Measurements from ENCODE around the gene ADAMTS14.

ADAMTS14 gene

GRCh38 chr10:70797840-70798239 is 125.5 kb downstream of the ADAMTS14 start:
- no peak for DNase-seq

GRCh38 chr10:70799124-70799523 is 126.8 kb downstream of the ADAMTS14 start:
- no peak for DNase-seq

- DNase-seq = no peak
These were observed 129.5 kb downstream of the ADAMTS14 start for GRCh38 chr10:70801854-70802253.

- no peak for DNase-seq
These were observed 131.6 kb downstream of the ADAMTS14 start for GRCh38 chr10:70803775-70804420.

- no peak for DNase-seq
These were observed 132.1 kb downstream of the ADAMTS14 start for GRCh38 chr10:70804421-70804808.

GRCh38 chr10:70805619-70806215 is 133.4 kb downstream of the ADAMTS14 start:
- DNase-seq = no peak

GRCh38 chr10:70806841-70807240 is 134.5 kb downstream of the ADAMTS14 start:
- no peak for DNase-seq

GRCh38 chr10:70807556-70807955 is 135.2 kb downstream of the ADAMTS14 start:
- no peak for DNase-seq

GRCh38 chr10:70809011-70809611 is 136.8 kb downstream of the ADAMTS14 start:
- no peak for DNase-seq

GRCh38 chr10:70809726-70810125 is 137.4 kb downstream of the ADAMTS14 start:
- DNase-seq = no peak

GRCh38 chr10:70810967-70811366 is 138.7 kb downstream of the ADAMTS14 start:
- DNase-seq = no peak

GRCh38 chr10:70811881-70812280 is 139.6 kb downstream of the ADAMTS14 start:
- DNase-seq = no peak
